NCI-H524 (cell line): ENCODE results near the gene WSB1.
"Not testable (repeated sequence)": the region's sequence is repeated elsewhere in the genome, so short reads cannot be mapped to it uniquely, and the experiment has no call there.

Source experiments
- DNase-seq, 2 experiments: peaks; one replicate each; lab custom pipeline; 2025; lab: John Stamatoyannopoulos, UW

WSB1 gene

GRCh38 chr17:27293898-27294688 lies at the start of gene WSB1:
Gene WSB1 (plus strand): TSS chr17:27294114. CDS start chr17:27294396, 282 bp downstream.
- peak; percentile 92 to 95 for DNase-seq

GRCh38 chr17:27244491-27245223 lies 49.3 kb upstream of the WSB1 start:
- DNase-seq: no peak

GRCh38 chr17:27245230-27245696 lies 48.7 kb upstream of the WSB1 start:
- DNase-seq: peak; percentile 95 to 96

- no peak for DNase-seq
These were observed 47.4 kb upstream of the WSB1 start for GRCh38 chr17:27246537-27246936.

GRCh38 chr17:27247071-27247957 lies 46.6 kb upstream of the WSB1 start:
- no peak for DNase-seq

- no peak for DNase-seq
These were observed 46.0 kb upstream of the WSB1 start for GRCh38 chr17:27247958-27248342.

GRCh38 chr17:27250791-27251190 lies 43.1 kb upstream of the WSB1 start:
- DNase-seq: not testable (repeated sequence)

GRCh38 chr17:27254802-27255201 lies 39.1 kb upstream of the WSB1 start:
- not testable (repeated sequence) for DNase-seq

- DNase-seq: no peak
These were observed 37.5 kb upstream of the WSB1 start for GRCh38 chr17:27256225-27257030.

GRCh38 chr17:27257031-27257357 lies 36.9 kb upstream of the WSB1 start:
- no peak for DNase-seq

GRCh38 chr17:27259356-27259755 lies 34.6 kb upstream of the WSB1 start:
- DNase-seq: no peak

- DNase-seq: no peak
These were observed 30.5 kb upstream of the WSB1 start for GRCh38 chr17:27263386-27263785.

- no peak for DNase-seq
These were observed 29.7 kb upstream of the WSB1 start for GRCh38 chr17:27264068-27264812.

GRCh38 chr17:27265333-27265732 lies 28.6 kb upstream of the WSB1 start:
- no peak for DNase-seq

GRCh38 chr17:27266228-27266627 lies 27.7 kb upstream of the WSB1 start:
- DNase-seq: no peak

- peak; percentile 79 to 94 for DNase-seq
These were observed 25.4 kb upstream of the WSB1 start for GRCh38 chr17:27268394-27269085.

GRCh38 chr17:27269201-27269600 lies 24.7 kb upstream of the WSB1 start:
- DNase-seq: no peak

- DNase-seq: no peak
These were observed 23.9 kb upstream of the WSB1 start for GRCh38 chr17:27269974-27270373.

GRCh38 chr17:27276653-27277156 lies 17.2 kb upstream of the WSB1 start:
- DNase-seq: peak in 1 of 2 experiments; percentile 7

- not testable (repeated sequence) for DNase-seq
These were observed 14.8 kb upstream of the WSB1 start for GRCh38 chr17:27279132-27279531.
